ENCODE results near the gene SLC39A12. TPM values are rescaled to one million over a fixed set of nuclear protein-coding genes. Genes with fewer than 3 reads are reported as not detected.

The SLC39A12 gene
- total and polyA plus RNA-seq, 10 of the 15 experiments (the other 5 are each of a cell fraction or from before 2014, with no cell fraction given), result 0.47 to 1.5 (median 0.68) TPM; not detected in 1

DNA sequence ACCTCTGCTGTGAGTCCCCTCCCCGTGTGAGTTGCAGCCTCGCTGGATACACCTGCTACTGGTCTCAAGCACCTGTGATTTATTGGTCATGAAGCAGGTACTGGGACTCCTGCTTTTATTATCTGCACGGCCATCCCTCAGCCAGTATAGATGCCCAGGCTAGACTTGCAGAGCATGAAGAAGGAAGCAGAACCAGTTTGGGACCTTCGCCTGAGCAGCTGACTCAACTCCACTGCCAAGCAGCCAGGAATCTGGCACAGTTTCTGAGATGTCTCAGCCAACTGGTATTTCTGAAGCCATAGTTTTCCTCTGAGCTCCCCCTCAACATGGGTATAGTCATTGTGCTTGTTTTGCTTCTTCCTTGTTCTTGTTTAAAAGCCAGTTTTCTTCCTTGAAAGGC, 28.0 kb upstream of the SLC39A12 start:
- in situ Hi-C loops (cut with MboI), result no loop called here
- WGBS (ENCODE audit: insufficient coverage, insufficient replicate concordance, low lambda C conversion rate, missing lambda C conversion rate), result 0% methylated on average over 4 of the region's 4 CpGs
- FAIRE-seq (no peak), ATAC-seq (no peak), DNase-seq (ENCODE audit: low read depth, low spot score) (no peak)
- no peak for TF ChIP-seq JUNB (IDR thresholded peaks at IDR 0.05)
- TF ChIP-seq, protein P1, sequence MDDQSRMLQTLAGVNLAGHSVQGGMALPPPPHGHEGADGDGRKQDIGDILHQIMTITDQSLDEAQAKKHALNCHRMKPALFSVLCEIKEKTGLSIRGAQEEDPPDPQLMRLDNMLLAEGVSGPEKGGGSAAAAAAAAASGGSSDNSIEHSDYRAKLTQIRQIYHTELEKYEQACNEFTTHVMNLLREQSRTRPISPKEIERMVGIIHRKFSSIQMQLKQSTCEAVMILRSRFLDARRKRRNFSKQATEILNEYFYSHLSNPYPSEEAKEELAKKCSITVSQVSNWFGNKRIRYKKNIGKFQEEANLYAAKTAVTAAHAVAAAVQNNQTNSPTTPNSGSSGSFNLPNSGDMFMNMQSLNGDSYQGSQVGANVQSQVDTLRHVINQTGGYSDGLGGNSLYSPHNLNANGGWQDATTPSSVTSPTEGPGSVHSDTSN (IDR thresholded peaks at IDR 0.05; ENCODE audit: insufficient replicate concordance, low read depth, low read length), result no peak
- Histone ChIP-seq H3K36me3 (ENCODE audit: control insufficient read depth in 2 of 2, insufficient read depth in 2 of 2, low read length in 1 of 2) (no peaks in the 10 kb centered on the region), H3K4me2 (ENCODE audit: control insufficient read depth, insufficient read depth) (no peak overlapping the region), H3K9me3 (replicated peaks; ENCODE audit: control insufficient read depth, insufficient read depth, low read length) (no peaks in the 10 kb centered on the region; the same call in 2 of the 3 replicates), H3K27ac (ENCODE audit: control insufficient read depth, insufficient read depth) (no peak overlapping the region), H3K79me2 (ENCODE audit: control insufficient read depth, insufficient read depth, low read length) (no peaks in the 10 kb centered on the region), H3K4me3 (no peak overlapping the region), H3K9ac (ENCODE audit: control insufficient read depth, insufficient read depth, low read length) (no peak overlapping the region), H4K20me1 (ENCODE audit: control insufficient read depth, insufficient read depth) (no peaks in the 10 kb centered on the region), H3K27me3 (replicated peaks in 1 of 2; ENCODE audit: control insufficient read depth in 2 of 2, insufficient read depth in 2 of 2, low read length in 1 of 2) (no peaks in the 10 kb centered on the region), H3K4me1 (ENCODE audit: control insufficient read depth, insufficient read depth, low read length) (no peaks in the 10 kb centered on the region), H2AFZ (ENCODE audit: control insufficient read depth, low read depth, low read length) (no peak overlapping the region)
- SMC1A ChIA-PET (ENCODE audit: uncharacterized antibody, unreplicated experiment), result no interaction called here
- RAD21 ChIA-PET (ENCODE audit: unreplicated experiment), result no interaction called here
- POLR2A ChIA-PET, result no interaction called here
- BruUV-seq (replicated peaks), result no TSS peak
- intact Hi-C loops (cut with micrococcal nuclease; ENCODE audit: unreplicated experiment), result no loop called here
- CTCF ChIA-PET, result interaction anchor here (1.2 to 1.7 kb wide), 2 partner anchors 16 to 52 kb away, joined by 3 to 4 read pairs; no protein-coding TSS in a partner anchor

DNA sequence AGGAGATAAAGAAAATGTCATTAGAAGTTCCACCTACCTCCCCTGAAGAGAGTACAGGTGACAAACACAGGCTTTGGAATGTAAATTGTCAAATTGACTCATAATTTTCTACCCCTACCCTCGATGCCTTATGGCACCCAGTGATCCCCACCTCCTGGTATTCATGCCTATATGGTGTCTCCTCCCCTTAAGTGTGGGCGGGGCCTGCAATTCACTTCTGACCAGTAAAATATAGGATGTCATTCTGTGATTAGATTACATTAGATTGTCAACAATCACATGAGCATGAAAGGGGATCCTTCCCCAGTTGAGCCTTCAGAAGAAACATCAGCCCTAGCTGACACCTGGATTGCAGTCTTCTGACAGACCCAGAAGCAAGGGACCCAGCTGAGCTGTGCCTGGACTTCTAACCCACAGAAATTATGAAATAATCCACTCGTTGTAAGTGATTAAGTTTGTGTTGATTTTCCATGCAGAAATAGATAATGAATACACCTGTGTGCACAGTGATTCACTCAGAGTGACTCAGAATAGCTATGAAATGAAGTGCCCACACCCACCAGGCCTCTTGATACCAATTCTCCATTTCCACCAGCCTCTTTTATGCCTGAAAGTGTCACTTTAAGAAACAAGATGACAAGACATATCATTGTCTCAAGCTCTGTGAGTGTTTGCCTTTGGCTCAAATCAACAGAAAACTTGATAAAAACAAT, 8.5 kb upstream of the SLC39A12 start:
- H3K36me3 ChIP-seq (ENCODE audit: control insufficient read depth in 2 of 2, insufficient read depth in 2 of 2, low read length in 1 of 2), result no peaks in the 10 kb centered on the region
- ChIA-PET RAD21 (ENCODE audit: unreplicated experiment) (interaction anchor here (0.7 kb wide), 1 partner anchor 89 kb away, joined by 5 read pairs; no protein-coding TSS in a partner anchor), SMC1A (ENCODE audit: uncharacterized antibody, unreplicated experiment) (no interaction called here), CTCF (no interaction called here), POLR2A (no interaction called here)
- no peak overlapping the region for H2AFZ ChIP-seq (ENCODE audit: control insufficient read depth, low read depth, low read length)
- H3K4me1 ChIP-seq (ENCODE audit: control insufficient read depth, insufficient read depth, low read length), result no peaks in the 10 kb centered on the region
- no peak for ATAC-seq
- H3K79me2 ChIP-seq (ENCODE audit: control insufficient read depth, insufficient read depth, low read length), result no peaks in the 10 kb centered on the region
- in situ Hi-C loops (cut with MboI), result no loop called here
- DNase-seq (ENCODE audit: low read depth, low spot score), result no peak
- no peaks in the 10 kb centered on the region for H3K27me3 ChIP-seq (replicated peaks in 1 of 2; ENCODE audit: control insufficient read depth in 2 of 2, insufficient read depth in 2 of 2, low read length in 1 of 2)
- no peak for TF ChIP-seq SMC3 (IDR thresholded peaks at IDR 0.05; ENCODE audit: borderline replicate concordance, low read length)
- TF ChIP-seq MTA2 (IDR thresholded peaks at IDR 0.05; ENCODE audit: low read depth), result no peak
- no peak for TF ChIP-seq MXI1 (IDR thresholded peaks at IDR 0.05; ENCODE audit: low read depth, low read length)
- TF ChIP-seq TCF12 (IDR thresholded peaks at IDR 0.05; ENCODE audit: low read depth, low read length), result no peak
- no peak for TF ChIP-seq ZBED1 (IDR thresholded peaks at IDR 0.05; ENCODE audit: borderline replicate concordance)
- no peak for TF ChIP-seq SIN3A (IDR thresholded peaks at IDR 0.05; ENCODE audit: low read depth, low read length)
- TF ChIP-seq CHD1 (IDR thresholded peaks at IDR 0.05; ENCODE audit: low read depth, low read length), result no peak
- no peak for TF ChIP-seq SMAD1 (IDR thresholded peaks at IDR 0.05; ENCODE audit: low read depth, partially characterized antibody)
- no peak for TF ChIP-seq RCOR1 (conservative IDR thresholded peaks at IDR 0.05; ENCODE audit: low read depth, low read length)
- TF ChIP-seq PAX5 (IDR thresholded peaks at IDR 0.05; ENCODE audit: borderline replicate concordance, low read depth, low read length), result no peak
- TF ChIP-seq GATAD2B (conservative IDR thresholded peaks at IDR 0.05; ENCODE audit: low read depth), result no peak
- TF ChIP-seq NFXL1 (IDR thresholded peaks at IDR 0.05; ENCODE audit: borderline replicate concordance), result no peak
- no TSS peak for BruUV-seq (replicated peaks)
- no peaks in the 10 kb centered on the region for H3K9me3 ChIP-seq (replicated peaks; ENCODE audit: control insufficient read depth, insufficient read depth, low read length)
- H3K4me3 ChIP-seq, result no peak overlapping the region
- no peak overlapping the region for H3K27ac ChIP-seq (ENCODE audit: control insufficient read depth, insufficient read depth)
- WGBS (ENCODE audit: insufficient coverage, insufficient replicate concordance, low lambda C conversion rate, missing lambda C conversion rate), result 6% methylated on average over 3 of the region's 3 CpGs
- no peak overlapping the region for H3K9ac ChIP-seq (ENCODE audit: control insufficient read depth, insufficient read depth, low read length)
- intact Hi-C loops (cut with micrococcal nuclease; ENCODE audit: unreplicated experiment), result no loop called here
- no peaks in the 10 kb centered on the region for H4K20me1 ChIP-seq (ENCODE audit: control insufficient read depth, insufficient read depth)
- FAIRE-seq, result no peak
- H3K4me2 ChIP-seq (ENCODE audit: control insufficient read depth, insufficient read depth), result no peak overlapping the region
